HG02678 (cell line): ENCODE results near the gene IQCB1.
"Not testable (repeated sequence)": the region's sequence is repeated elsewhere in the genome, so short reads cannot be mapped to it uniquely, and the experiment has no call there.

Experiments used
- ATAC-seq: cut with Tn5 transposase; IDR thresholded peaks from one replicate; pipeline ENCODE4 v1.9.1; 2021; ENCODE audit warnings: mild to moderate bottlenecking, moderate library complexity; ENCODE audit not compliant: unreplicated experiment

The IQCB1 gene

GRCh38 chr3:121749276-121750086 is 85.4 kb downstream of the IQCB1 start, which contains the start of gene GOLGB1:
TSS of gene GOLGB1 (minus strand) at chr3:121749741. CDS start at chr3:121730971, 18,770 bp downstream.
- ATAC-seq, result peak; percentile 96

GRCh38 chr3:121748680-121749275 is 86.1 kb downstream of the IQCB1 start:
- ATAC-seq, result peak; percentile 16

- ATAC-seq, result no peak
Measured at GRCh38 chr3:121747976-121748375, 86.9 kb downstream of the IQCB1 start.

DNA sequence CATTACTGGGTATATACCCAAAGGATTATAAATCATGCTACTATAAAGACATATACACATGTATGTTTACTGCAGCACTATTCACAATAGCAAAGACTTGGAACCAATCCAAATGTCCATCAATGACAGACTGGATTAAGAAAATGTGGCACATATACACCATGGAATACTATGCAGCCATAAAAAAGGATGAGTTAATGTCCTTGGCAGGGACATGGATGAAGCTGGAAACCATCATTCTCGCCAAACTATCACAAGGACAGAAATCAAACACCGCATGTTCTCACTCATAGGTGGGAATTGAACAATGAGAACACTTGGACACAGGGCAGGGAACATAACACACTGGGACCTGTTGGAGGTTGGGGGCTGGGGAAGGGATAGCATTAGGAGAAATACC is 91.8 kb downstream of the IQCB1 start:
- not testable (repeated sequence) for ATAC-seq

GRCh38 chr3:121740896-121741295 is 94.0 kb downstream of the IQCB1 start:
- ATAC-seq, result no peak

- ATAC-seq, result no peak
Measured at GRCh38 chr3:121739902-121740301, 95.0 kb downstream of the IQCB1 start.

GRCh38 chr3:121737644-121738043 is 97.2 kb downstream of the IQCB1 start:
- no peak for ATAC-seq

- no peak for ATAC-seq
Measured at GRCh38 chr3:121736112-121736511, 98.7 kb downstream of the IQCB1 start.

GRCh38 chr3:121735047-121735696 is 99.7 kb downstream of the IQCB1 start:
- ATAC-seq, result peak; percentile 96

DNA sequence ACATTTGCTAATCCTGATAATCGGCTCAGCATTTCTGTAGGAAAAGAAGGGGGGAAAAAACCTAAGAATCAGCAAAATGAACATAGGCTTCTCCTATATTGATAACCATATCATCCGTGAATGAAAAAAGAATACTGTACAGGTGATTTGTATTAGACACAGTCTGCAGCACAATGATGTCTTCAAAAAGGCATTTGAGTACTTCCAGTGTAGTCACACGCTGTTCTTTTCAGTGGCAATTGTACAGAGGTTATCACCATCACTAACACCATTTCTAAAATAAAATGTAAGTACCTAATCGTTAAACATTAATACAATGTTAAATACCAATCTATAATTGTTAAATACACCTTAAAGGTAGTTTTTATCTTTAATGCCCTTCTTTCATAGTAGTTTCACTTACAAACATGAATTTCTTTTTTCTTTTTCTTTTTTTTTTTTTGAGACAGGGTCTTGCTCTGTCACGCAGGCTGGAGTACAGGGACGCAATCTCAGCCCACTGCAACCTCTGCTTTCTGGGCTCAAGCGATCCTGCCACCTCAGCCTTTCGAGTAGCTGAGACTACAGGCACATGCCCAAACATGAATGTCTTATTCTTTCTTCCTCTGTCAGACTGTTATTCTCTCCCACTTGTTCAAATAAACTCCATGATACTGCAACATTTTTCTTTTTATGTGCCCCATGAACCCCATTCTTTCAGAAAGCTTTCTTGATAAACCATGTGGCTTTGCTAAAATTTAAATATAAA is 103.7 kb downstream of the IQCB1 start:
- ATAC-seq, result no peak

DNA sequence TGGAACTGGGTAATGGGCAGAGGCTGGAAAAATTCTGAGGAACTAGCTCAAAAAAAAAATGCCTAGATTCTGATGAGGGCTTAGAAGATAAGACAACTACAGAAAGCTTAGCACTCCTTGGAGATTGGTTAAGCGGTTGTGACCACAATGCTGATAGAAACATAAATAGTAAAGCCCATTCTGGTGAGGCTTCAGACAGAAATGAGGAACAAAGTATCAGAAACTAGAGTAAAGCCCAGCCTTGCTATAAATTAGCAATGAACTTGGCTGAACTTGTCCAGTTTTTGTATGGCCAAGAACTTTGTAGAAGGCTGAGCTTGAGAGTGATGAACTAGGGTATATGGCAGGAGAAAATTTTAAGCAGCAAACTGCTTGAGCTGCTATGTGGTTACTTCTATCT is 110.7 kb downstream of the IQCB1 start:
- ATAC-seq, result peak; percentile 90

- no peak for ATAC-seq
Measured at GRCh38 chr3:121723485-121723884, 111.4 kb downstream of the IQCB1 start.

GRCh38 chr3:121722411-121722810 is 112.4 kb downstream of the IQCB1 start:
- no peak for ATAC-seq

DNA sequence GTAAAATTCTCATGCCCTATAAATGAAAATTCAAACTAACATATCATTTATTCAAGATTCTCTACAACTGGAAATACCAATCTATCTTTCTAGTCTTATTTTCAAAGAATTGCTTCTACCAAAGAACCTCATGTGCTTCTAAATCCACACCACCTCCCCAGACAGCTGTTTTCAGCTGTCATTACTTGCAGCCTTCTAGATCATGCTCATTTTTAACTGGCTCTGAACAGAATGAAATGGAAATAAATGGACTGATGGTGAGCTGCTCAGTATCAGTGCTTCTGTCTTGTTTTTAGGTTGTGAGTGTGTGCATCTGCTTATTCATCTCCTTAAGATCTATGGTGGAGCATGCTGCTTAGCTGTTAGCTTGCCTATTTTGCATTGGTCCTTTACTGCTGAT is 114.7 kb downstream of the IQCB1 start:
- ATAC-seq, result no peak
